Thoracic aorta (tissue), 2 donors: Measurements from ENCODE around the gene FTO. TPM values are rescaled to one million over a fixed set of nuclear protein-coding genes. Genes with fewer than 3 reads are reported as not detected.

Source experiments
- ATAC-seq: fragments of 150-250 bp; one replicate; pipeline ENCODE4 v1.8.0; 2017; ENCODE audit warnings: low read depth; ENCODE audit not compliant: insufficient number of reproducible peaks, low FRiP score
- DNase-seq: peaks from one replicate; pipeline ENCODE4 v3.0.0-alpha.2; 2020; ENCODE audit warnings: low spot score
- H3K27ac ChIP-seq, 2 donors: fragments of 200-600 bp; sonication (generic); 1 replicate in 1 of 2; 2 replicates in 1 of 2; pipeline ENCODE4 v1.5.1; 2016; ENCODE audit warnings: mild to moderate bottlenecking in 2 of 2, moderate library complexity in 2 of 2
- H3K27me3 ChIP-seq: fragments of 200-600 bp; sonication (generic); replicated peaks from 2 replicates; pipeline ENCODE4 v1.6.0; 2016; ENCODE audit warnings: mild to moderate bottlenecking; ENCODE audit not compliant: insufficient read depth
- H3K36me3 ChIP-seq: fragments of 200-600 bp; sonication (generic); one replicate; pipeline ENCODE4 v1.5.1; 2016
- H3K4me1 ChIP-seq, 2 donors: fragments of 200-600 bp; sonication (generic); 1 replicate in 1 of 2; 2 replicates in 1 of 2; pipeline versions ENCODE4 v1.5.1 to v1.6.0; 2016; ENCODE audit warnings: low read depth in 2 of 2, mild to moderate bottlenecking in 1 of 2; ENCODE audit not compliant: control insufficient read depth in 1 of 2
- H3K4me3 ChIP-seq: fragments of 200-600 bp; sonication (generic); 2 replicates; pipeline ENCODE4 v1.5.1; 2016; ENCODE audit warnings: mild to moderate bottlenecking
- H3K9me3 ChIP-seq: fragments of 200-600 bp; sonication (generic); 2 replicates; pipeline ENCODE4 v1.5.1; 2016
- total RNA-seq, 2 donors: library from RNA; depleted of rRNA; stranded (reverse); fragments of >200 nt; gene quantifications; one replicate each; pipeline versions ENCODE4 v1.1.0 to v1.2.3, GENCODE V29; 2016
- TF ChIP-seq, protein P1 (sequence below): fragments of 200-600 bp; sonication (generic); IDR thresholded peaks from one replicate; pipeline ENCODE4 v1.5.1; 2019; ENCODE audit warnings: antibody characterized with exemption

FTO gene
- total RNA-seq, 2 donors from 2014 or later = 99.6 to 103 TPM

DNA sequence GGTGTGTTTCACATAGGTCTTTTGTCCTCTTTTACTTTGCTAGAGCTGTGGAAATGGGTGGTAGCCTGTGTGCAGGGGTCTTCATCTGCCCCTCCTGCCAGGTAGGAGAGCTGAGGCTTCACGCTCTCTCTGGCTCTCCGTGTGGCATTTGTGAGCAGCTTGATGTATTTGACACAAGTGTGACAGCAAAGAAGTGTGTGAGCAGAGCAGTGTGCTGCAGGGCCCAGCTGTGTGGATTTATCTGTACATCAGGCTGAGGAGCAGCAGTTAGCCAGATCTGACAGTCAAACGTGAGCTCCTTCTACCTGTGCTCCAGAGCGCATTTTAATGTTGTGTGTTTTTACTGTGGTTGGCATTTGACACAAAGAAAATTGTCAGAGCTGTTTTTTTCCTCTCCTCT is 101.8 kb downstream of the FTO start:
- no peaks in the 10 kb centered on the region for H3K9me3 ChIP-seq
- no peak overlapping the region for H3K4me3 ChIP-seq
- peaks cover 0 to 6% of the 10 kb centered on the region in 2 donors for H3K4me1 ChIP-seq
- H3K36me3 ChIP-seq = no peaks in the 10 kb centered on the region
- no peak for DNase-seq
- no peak for ATAC-seq
- no peaks in the 10 kb centered on the region for H3K27me3 ChIP-seq
- no peak overlapping the region for H3K27ac ChIP-seq
- TF ChIP-seq, protein P1, sequence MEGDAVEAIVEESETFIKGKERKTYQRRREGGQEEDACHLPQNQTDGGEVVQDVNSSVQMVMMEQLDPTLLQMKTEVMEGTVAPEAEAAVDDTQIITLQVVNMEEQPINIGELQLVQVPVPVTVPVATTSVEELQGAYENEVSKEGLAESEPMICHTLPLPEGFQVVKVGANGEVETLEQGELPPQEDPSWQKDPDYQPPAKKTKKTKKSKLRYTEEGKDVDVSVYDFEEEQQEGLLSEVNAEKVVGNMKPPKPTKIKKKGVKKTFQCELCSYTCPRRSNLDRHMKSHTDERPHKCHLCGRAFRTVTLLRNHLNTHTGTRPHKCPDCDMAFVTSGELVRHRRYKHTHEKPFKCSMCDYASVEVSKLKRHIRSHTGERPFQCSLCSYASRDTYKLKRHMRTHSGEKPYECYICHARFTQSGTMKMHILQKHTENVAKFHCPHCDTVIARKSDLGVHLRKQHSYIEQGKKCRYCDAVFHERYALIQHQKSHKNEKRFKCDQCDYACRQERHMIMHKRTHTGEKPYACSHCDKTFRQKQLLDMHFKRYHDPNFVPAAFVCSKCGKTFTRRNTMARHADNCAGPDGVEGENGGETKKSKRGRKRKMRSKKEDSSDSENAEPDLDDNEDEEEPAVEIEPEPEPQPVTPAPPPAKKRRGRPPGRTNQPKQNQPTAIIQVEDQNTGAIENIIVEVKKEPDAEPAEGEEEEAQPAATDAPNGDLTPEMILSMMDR = no peak

GRCh38 chr16:53809088-53809932 is 105.4 kb downstream of the FTO start:
- Histone ChIP-seq H3K27me3 (no peaks in the 10 kb centered on the region), H3K9me3 (no peaks in the 10 kb centered on the region), H3K36me3 (no peaks in the 10 kb centered on the region), H3K4me1 (peaks cover 0 to 6% of the 10 kb centered on the region in 2 donors), H3K27ac (no peak overlapping the region), H3K4me3 (no peak overlapping the region)
- no peak for DNase-seq
- ATAC-seq = no peak
- TF ChIP-seq, protein P1 = no peak

DNA sequence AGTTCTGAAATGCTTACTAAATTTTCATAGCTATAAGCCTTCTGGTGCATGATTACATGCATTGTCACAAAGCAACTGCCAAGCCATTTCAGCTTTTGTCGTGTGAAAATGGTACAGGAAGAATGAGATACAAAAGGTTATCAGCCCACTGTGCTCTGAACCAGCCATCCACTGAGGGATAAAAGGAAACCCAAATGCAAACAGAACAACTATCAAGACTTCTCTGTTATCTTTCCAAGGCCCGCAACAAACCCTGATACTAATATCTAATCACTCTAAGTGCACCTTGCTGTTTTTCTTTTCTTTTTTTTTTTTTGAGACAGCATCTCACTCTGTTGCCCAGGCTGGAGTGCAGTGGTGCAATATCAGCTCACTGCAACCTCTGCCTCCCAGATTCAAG is 109.0 kb downstream of the FTO start:
- TF ChIP-seq, protein P1 = no peak
- H3K4me3 ChIP-seq = no peak overlapping the region
- no peaks in the 10 kb centered on the region for H3K9me3 ChIP-seq
- no peak overlapping the region for H3K27ac ChIP-seq
- no peaks in the 10 kb centered on the region for H3K36me3 ChIP-seq
- peaks cover 14 to 18% of the 10 kb centered on the region in 2 donors for H3K4me1 ChIP-seq
- no peaks in the 10 kb centered on the region for H3K27me3 ChIP-seq
- DNase-seq (no peak), ATAC-seq (no peak)

DNA sequence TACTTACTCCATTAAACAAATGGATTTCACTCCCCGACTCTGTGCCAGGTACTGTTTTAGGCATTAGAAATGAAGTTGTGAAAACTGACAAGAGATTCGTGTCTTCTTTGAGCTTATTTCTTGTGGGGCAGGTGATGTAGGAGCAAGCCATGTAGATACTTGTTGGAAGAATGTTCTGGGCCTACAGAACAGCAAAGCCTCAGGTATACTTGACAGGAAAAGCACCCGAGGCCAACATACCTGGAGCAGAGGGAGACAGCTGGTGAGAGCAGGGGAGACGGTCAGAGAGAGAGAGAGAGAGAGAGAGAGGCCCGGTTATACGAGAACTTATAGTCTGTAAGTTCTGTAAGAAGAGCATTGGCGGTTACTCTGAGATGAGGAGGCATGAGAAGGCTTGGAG is 110.8 kb downstream of the FTO start:
- H3K27ac ChIP-seq = no peak overlapping the region
- H3K4me1 ChIP-seq = peaks cover 17 to 23% of the 10 kb centered on the region in 2 donors
- H3K36me3 ChIP-seq = no peaks in the 10 kb centered on the region
- TF ChIP-seq, protein P1 = no peak
- no peak overlapping the region for H3K4me3 ChIP-seq
- no peaks in the 10 kb centered on the region for H3K9me3 ChIP-seq
- no peak for ATAC-seq
- no peak for DNase-seq
- H3K27me3 ChIP-seq = no peaks in the 10 kb centered on the region

DNA sequence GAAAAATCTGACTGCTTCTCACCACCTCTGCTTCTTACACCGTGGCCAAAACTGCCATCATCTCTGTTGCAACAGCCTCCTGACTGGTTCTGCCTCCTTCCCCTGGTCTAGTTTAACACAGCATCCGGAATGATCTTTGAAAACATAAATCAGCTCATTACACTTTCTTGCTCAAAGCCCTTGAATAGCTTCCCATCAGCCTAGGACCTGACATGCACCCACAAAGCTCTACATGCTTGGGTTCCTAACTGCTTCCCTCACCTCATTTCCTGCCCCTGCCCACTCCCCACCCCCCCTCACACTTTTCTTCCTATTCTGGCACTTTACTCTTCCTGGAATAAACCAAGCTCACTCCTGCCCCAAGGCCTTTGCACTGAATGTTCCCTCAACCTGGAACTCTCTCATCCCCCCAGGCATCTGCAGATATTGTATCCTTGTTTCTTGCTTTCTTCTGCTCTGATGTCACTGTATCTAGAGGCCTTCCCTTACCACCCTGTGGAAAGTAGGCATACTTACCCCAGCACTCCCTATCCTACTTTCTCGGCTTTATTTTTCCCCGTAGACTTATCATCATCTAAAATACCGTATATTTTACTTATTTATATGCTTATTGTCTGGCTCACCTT is 112.4 kb downstream of the FTO start:
- TF ChIP-seq, protein P1 = no peak
- Histone ChIP-seq H3K9me3 (no peaks in the 10 kb centered on the region), H3K36me3 (no peaks in the 10 kb centered on the region), H3K4me1 (peaks cover 17 to 23% of the 10 kb centered on the region in 2 donors), H3K27me3 (no peaks in the 10 kb centered on the region), H3K27ac (peak overlapping the region in 1 of 2 donors; percentile 55), H3K4me3 (no peak overlapping the region)
- DNase-seq (no peak), ATAC-seq (no peak)
